Measurements from ENCODE around the gene MED29.
A peak's percentile ranks its signal among the peaks of the same experiment; 100 is the strongest.

The MED29 gene

GRCh38 chr19:39411081-39411831, 20.1 kb downstream of the MED29 start:
- DNase-seq (ENCODE audit: low spot score), result no peak

- DNase-seq (ENCODE audit: low spot score), result peak; percentile 93
These were observed 20.6 kb downstream of the MED29 start for GRCh38 chr19:39411832-39412099.

- DNase-seq (ENCODE audit: low spot score), result peak; percentile 100
These were observed 21.1 kb downstream of the MED29 start, which contains the start of gene PLEKHG2 for GRCh38 chr19:39412100-39412866. Gene PLEKHG2 (plus strand): TSS chr19:39412669. CDS start chr19:39414087, 1,418 bp downstream.

GRCh38 chr19:39412867-39413271, 21.7 kb downstream of the MED29 start:
- no peak for DNase-seq (ENCODE audit: low spot score)

GRCh38 chr19:39413272-39413910, 22.2 kb downstream of the MED29 start:
- no peak for DNase-seq (ENCODE audit: low spot score)

GRCh38 chr19:39413911-39414608, 22.9 kb downstream of the MED29 start:
- no peak for DNase-seq (ENCODE audit: low spot score)

- DNase-seq (ENCODE audit: low spot score), result no peak
These were observed 24.2 kb downstream of the MED29 start for GRCh38 chr19:39415111-39416046.

- DNase-seq (ENCODE audit: low spot score), result no peak
These were observed 25.3 kb downstream of the MED29 start for GRCh38 chr19:39416152-39417120.

GRCh38 chr19:39417463-39418181, 26.4 kb downstream of the MED29 start:
- no peak for DNase-seq (ENCODE audit: low spot score)

GRCh38 chr19:39419003-39419402, 27.8 kb downstream of the MED29 start:
- no peak for DNase-seq (ENCODE audit: low spot score)

GRCh38 chr19:39420769-39421168, 29.6 kb downstream of the MED29 start:
- DNase-seq (ENCODE audit: low spot score), result no peak

GRCh38 chr19:39422020-39422419, 30.8 kb downstream of the MED29 start:
- DNase-seq (ENCODE audit: low spot score), result no peak

GRCh38 chr19:39423258-39424086, 32.3 kb downstream of the MED29 start:
- DNase-seq (ENCODE audit: low spot score), result no peak

- no peak for DNase-seq (ENCODE audit: low spot score)
These were observed 33.8 kb downstream of the MED29 start for GRCh38 chr19:39424934-39425333.

GRCh38 chr19:39425744-39426143, 34.6 kb downstream of the MED29 start:
- no peak for DNase-seq (ENCODE audit: low spot score)

GRCh38 chr19:39426170-39426569, 35.0 kb downstream of the MED29 start:
- DNase-seq (ENCODE audit: low spot score), result peak; percentile 84

- no peak for DNase-seq (ENCODE audit: low spot score)
These were observed 36.5 kb downstream of the MED29 start for GRCh38 chr19:39427707-39428106.

- no peak for DNase-seq (ENCODE audit: low spot score)
These were observed 37.3 kb downstream of the MED29 start for GRCh38 chr19:39428283-39429112.

Data from COLO829 (cell line).